AG04449 (cell line): ENCODE data around the gene PAXIP1.
"Not testable (repeated sequence)": the region's sequence is repeated elsewhere in the genome, so short reads cannot be mapped to it uniquely, and the experiment has no call there.

Experiments used
- CTCF ChIA-PET: fragments of 350-600 bp; formaldehyde crosslinking; extraction: SDS; loops from one replicate; lab custom pipeline; 2021; ENCODE audit warnings: antibody characterized with exemption; lab: Yijun Ruan, JAX
- POLR2A ChIA-PET: fragments of 400-600, 350-600 bp; formaldehyde crosslinking; extraction: SDS; loops from one replicate; lab custom pipeline; 2020; ENCODE audit warnings: antibody characterized with exemption, inconsistent platforms; lab: Yijun Ruan, JAX
- DNase-seq: peaks from one replicate; pipeline ENCODE4 v3.0.0-alpha.2; 2010; ENCODE audit warnings: low read depth, low spot score
- H3K4me3 ChIP-seq: 2 replicates; pipeline ENCODE4 v1.5.1; 2011; ENCODE audit warnings: low read depth, mild to moderate bottlenecking, control low read depth, low read length
- TF ChIP-seq, protein P1 (sequence below): IDR thresholded peaks from one replicate; pipeline ENCODE4 v1.5.1; 2011; ENCODE audit warnings: mild to moderate bottlenecking, moderate library complexity, low read length, control low read depth, inconsistent platforms; ENCODE audit not compliant: insufficient read depth; ENCODE audit errors: missing control alignments

PAXIP1 gene, protein sequence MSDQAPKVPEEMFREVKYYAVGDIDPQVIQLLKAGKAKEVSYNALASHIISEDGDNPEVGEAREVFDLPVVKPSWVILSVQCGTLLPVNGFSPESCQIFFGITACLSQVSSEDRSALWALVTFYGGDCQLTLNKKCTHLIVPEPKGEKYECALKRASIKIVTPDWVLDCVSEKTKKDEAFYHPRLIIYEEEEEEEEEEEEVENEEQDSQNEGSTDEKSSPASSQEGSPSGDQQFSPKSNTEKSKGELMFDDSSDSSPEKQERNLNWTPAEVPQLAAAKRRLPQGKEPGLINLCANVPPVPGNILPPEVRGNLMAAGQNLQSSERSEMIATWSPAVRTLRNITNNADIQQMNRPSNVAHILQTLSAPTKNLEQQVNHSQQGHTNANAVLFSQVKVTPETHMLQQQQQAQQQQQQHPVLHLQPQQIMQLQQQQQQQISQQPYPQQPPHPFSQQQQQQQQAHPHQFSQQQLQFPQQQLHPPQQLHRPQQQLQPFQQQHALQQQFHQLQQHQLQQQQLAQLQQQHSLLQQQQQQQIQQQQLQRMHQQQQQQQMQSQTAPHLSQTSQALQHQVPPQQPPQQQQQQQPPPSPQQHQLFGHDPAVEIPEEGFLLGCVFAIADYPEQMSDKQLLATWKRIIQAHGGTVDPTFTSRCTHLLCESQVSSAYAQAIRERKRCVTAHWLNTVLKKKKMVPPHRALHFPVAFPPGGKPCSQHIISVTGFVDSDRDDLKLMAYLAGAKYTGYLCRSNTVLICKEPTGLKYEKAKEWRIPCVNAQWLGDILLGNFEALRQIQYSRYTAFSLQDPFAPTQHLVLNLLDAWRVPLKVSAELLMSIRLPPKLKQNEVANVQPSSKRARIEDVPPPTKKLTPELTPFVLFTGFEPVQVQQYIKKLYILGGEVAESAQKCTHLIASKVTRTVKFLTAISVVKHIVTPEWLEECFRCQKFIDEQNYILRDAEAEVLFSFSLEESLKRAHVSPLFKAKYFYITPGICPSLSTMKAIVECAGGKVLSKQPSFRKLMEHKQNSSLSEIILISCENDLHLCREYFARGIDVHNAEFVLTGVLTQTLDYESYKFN

DNA sequence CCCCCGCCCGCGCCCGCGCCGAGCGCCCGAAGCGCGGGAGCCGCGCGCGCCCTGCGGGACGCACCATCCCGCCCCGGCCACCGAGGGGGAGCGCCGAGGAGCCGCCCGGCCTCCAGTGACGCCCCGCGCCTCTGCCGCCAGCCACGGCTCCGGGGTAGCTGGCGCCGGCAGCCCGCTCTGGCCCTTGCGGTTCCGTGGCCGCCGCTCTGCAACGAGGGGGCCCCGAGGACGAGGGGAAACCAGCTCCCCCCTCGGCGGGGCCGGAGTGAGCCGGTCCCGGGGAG is at the start of gene PAXIP1:
TSS of gene PAXIP1 (minus strand) at position 33 of the 284 bp plus-strand sequence. CDS start 195 bp downstream, outside the sequence.
- ChIA-PET POLR2A (interaction anchor here (0.6 kb wide), 2 partner anchors 26 to 296 kb away, joined by 3 read pairs; no protein-coding TSS in a partner anchor), CTCF (interaction anchor here (1.1 to 1.3 kb wide), 2 partner anchors 186 to 353 kb away, joined by 3 to 4 read pairs; no protein-coding TSS in a partner anchor)
- TF ChIP-seq, protein P1, sequence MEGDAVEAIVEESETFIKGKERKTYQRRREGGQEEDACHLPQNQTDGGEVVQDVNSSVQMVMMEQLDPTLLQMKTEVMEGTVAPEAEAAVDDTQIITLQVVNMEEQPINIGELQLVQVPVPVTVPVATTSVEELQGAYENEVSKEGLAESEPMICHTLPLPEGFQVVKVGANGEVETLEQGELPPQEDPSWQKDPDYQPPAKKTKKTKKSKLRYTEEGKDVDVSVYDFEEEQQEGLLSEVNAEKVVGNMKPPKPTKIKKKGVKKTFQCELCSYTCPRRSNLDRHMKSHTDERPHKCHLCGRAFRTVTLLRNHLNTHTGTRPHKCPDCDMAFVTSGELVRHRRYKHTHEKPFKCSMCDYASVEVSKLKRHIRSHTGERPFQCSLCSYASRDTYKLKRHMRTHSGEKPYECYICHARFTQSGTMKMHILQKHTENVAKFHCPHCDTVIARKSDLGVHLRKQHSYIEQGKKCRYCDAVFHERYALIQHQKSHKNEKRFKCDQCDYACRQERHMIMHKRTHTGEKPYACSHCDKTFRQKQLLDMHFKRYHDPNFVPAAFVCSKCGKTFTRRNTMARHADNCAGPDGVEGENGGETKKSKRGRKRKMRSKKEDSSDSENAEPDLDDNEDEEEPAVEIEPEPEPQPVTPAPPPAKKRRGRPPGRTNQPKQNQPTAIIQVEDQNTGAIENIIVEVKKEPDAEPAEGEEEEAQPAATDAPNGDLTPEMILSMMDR: no peak
- H3K4me3 ChIP-seq: peak within 1 kb of the TSS; percentile 88
- DNase-seq: no peak

DNA sequence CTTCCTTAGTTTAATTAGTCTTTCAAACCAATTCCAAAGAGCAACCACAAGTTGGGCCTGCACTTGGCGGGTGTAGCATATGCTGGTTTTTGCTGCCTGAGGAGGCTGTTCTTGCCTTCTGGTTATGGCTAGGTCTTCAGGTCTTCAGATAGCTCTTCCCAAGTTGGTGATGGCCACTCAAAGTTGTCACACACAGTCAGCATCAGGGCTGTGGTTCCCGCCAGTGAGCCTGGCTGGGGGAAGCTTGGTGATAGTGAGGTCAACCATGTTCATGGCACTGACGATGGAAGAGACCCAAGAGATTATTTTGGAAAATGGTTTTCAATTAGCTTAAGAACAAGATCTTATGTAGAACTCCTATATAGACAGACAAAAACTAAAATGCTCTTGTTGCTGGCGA is 48.4 kb upstream of the PAXIP1 start:
- no peak for DNase-seq
- CTCF ChIA-PET: interaction anchor here (1.7 kb wide), 1 partner anchor 294 kb away, joined by 4 read pairs; no protein-coding TSS in a partner anchor
- no peak overlapping the region for H3K4me3 ChIP-seq
- POLR2A ChIA-PET: no interaction called here
- TF ChIP-seq, protein P1: no peak

DNA sequence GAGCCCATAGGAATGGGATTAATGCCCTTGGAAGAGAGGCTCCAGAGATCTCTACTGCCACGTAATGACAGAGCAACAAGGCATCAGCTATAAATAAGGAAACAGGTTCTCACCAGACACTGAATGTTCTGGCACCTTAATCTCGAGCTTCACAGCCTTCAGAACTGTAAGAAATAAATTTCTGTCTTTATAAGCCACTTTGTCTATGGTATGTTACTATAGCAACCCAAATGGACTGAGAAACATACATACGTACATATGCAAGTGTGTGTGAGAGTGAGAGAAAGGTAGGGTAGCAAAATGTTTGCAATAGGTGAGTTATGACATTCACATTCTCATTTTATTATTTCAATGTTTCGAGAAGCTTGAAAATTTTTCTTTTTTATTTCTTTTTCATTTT is 45.1 kb upstream of the PAXIP1 start:
- TF ChIP-seq, protein P1: no peak
- ChIA-PET POLR2A (no interaction called here), CTCF (no interaction called here)
- H3K4me3 ChIP-seq: no peak overlapping the region
- no peak for DNase-seq

DNA sequence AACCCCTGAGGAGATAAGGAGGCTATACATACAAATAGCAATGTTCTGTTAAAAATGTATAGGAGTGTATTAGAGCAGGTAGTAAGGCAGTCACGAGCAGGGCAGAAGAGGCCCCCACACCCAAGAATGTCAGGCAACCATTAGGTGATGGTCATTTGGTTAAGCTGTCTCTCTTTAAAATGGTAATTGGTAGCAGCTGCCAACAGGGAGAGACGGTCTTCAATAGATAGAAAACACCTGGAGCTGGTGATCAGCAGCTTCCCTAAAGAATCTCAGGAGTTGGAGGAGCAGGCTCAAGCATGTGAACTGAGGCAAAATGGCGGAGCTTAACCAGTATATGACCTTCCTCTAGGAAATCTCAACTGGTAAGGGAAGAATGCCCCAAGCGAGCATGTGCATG is 40.8 kb upstream of the PAXIP1 start:
- POLR2A ChIA-PET: no interaction called here
- no peak overlapping the region for H3K4me3 ChIP-seq
- CTCF ChIA-PET: interaction anchor here (1.1 kb wide), 1 partner anchor 31 kb away, joined by 3 read pairs; no protein-coding TSS in a partner anchor
- no peak for DNase-seq
- TF ChIP-seq, protein P1: no peak

DNA sequence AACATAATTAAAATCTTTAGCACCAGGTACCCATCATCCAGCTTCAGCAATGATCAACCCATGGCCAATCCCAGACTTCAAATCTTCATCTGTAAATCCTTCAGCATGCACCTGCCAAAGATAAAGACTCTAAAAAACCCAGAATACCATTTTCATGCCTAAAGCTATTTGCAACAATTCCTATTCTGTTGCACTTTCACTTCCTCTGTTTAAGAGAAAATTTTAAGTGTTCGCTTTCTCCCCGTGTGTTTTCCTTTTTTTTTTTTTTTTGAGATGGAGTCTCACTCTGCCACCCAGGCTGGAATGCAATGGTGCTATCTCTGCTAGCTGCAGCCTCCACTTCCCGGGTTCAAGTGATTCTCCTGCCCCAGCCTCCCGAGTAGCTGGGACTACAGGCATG is 35.4 kb upstream of the PAXIP1 start:
- POLR2A ChIA-PET: no interaction called here
- no peak overlapping the region for H3K4me3 ChIP-seq
- DNase-seq: no peak
- TF ChIP-seq, protein P1: no peak
- CTCF ChIA-PET: no interaction called here

DNA sequence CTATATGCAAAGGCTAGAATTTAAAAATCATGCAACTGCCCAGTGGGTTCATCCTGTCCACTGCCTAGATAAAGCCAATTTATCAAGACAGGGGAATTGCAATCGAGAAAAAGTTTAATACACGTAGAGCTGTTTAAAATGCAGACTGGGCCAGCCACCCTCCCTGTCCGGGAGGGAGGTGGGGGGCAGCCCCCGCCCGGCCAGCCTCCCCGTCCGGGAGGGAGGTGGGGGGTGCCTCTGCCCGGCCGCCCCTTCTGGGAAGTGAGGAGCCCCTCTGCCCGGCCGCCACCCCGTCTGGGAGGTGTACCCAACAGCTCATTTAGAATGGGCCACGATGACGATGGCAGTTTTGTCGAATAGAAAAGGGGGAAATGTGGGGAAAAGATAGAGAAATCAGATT is 31.6 kb upstream of the PAXIP1 start:
- POLR2A ChIA-PET, DNase-seq, CTCF ChIA-PET, H3K4me3 ChIP-seq: not testable (repeated sequence)
